Dedifferentiated amniotic fluid mesenchymal stem cell (primary cell): ENCODE measurements around the gene CNGB1.
"Not testable (repeated sequence)": the region's sequence is repeated elsewhere in the genome, so short reads cannot be mapped to it uniquely, and the experiment has no call there.

Experiments
- DNase-seq: peaks from one replicate; pipeline ENCODE4 v3.0.0-alpha.2; 2016; ENCODE audit errors: extremely low spot score

The CNGB1 gene

GRCh38 chr16:57886427-57886826 lies 84.5 kb downstream of the CNGB1 start:
- no peak for DNase-seq

DNA sequence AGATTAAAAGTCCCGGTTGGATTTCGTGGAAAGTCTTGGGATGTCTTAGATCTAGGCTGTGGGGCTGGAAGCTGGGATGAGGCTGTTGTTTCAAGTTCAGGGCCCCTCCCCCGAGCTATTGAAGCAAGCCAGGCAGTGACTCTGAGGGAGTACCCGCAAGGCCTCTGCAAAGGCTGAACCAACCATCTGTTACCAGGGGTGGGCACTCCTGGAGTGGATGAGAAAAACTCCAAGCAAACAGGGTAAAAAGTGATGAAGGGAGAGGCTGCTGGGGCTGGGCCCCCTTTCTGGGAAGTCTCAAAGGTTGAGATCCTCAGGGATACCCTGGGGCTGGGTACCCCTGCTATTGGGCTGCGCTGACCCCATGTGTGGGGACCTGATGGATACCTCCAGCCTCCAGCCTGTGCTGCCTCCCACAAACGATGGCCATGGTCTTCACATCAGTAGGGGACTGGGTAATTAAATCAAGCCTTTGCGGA lies 86.2 kb downstream of the CNGB1 start:
- no peak for DNase-seq

DNA sequence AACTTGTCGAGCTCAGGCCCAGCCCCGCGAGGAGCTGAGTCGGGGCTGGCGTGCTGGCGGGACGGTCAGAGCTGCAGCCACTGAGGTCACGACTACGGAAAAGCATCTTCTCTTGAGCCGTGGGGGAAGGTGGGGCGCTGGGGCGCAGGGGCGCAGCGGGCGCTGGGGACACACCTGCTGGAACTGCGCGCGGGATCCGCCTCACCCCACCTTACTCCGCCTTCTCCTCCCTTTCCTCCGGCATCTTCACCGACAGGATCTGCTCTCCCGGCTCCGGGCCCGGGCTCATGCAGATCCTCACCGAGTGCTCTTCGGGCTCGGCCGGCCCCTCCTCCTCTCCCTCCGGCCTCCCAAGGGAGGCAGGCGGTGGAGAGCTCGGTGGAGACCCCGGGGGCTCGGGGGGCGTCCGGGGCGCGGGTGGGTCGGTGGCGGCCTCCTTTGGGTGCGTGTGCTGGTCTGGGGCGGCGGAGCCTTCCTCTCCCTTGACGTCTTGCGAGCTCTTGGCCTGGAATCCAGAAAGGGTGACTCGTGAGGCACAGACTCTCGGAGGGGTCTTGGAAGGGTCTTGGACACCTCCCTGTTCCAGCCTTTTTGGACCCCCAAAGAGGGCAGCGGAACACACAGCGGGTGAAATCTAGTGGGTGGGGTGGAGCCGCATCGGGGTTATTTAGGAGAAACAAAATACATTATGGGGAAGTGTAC lies 86.8 kb downstream of the CNGB1 start:
- DNase-seq, result no peak

DNA sequence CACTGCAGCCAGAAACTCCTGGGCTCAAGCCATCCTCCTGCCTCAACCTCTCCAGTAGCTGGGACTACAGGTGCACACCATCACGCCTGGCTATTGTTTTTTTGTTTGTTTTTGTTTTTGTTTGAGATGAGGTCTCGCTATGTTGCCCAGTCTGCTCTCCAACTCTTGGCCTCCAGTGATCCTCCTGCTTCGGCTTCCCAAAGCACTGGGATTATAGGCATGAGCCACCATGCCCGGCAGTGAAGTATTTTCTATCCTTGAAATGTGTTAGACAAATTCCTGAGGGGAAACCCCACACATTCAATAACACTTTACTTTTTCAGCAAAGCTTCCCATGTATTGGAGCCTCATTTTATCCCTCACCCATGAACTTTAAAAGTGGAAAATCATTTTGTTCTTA lies 87.4 kb downstream of the CNGB1 start:
- DNase-seq, result no peak

DNA sequence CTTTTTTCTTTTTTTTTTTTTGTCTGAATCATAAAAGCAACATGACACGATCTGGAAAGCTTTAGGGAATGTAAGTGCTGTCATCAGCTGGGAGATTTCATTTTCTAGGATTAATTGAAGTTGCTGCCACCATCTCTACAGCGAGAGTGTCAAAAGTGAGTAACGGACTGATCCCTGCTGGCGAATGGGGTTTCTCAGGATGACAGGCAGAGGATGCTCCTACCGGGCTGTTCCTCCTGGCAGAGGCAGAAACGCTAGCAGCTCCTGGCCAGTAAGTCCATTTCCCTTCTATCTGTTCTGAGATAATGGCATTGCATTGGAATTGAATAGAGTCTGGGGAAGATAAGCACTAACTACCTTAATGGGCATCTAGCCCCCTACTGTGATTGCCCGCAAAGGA lies 88.1 kb downstream of the CNGB1 start:
- no peak for DNase-seq

GRCh38 chr16:57882206-57882605 lies 88.7 kb downstream of the CNGB1 start:
- no peak for DNase-seq

DNA sequence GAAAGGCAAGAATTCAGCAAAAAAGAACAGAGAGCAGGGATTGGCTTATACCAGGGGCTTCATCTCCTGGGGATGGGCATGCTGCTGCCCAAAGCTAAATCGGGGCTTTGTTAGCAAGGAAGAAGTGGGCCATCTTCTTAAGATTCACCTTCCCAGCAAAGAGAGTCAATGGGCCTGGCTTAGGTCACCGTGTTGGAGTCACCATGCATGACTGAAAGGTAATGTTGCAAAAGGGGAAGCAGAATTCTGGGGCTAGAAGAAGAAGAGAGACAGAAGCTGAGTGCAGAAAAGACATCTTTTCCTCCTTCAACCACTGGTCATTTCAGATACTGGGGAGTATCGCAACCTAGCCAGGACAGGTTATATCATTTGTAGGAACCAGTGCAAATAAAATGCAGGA lies 92.3 kb downstream of the CNGB1 start:
- DNase-seq, result no peak

GRCh38 chr16:57876210-57876609 lies 94.7 kb downstream of the CNGB1 start:
- no peak for DNase-seq

GRCh38 chr16:57875347-57875746 lies 95.6 kb downstream of the CNGB1 start:
- no peak for DNase-seq

GRCh38 chr16:57873218-57873617 lies 97.7 kb downstream of the CNGB1 start:
- DNase-seq, result no peak

DNA sequence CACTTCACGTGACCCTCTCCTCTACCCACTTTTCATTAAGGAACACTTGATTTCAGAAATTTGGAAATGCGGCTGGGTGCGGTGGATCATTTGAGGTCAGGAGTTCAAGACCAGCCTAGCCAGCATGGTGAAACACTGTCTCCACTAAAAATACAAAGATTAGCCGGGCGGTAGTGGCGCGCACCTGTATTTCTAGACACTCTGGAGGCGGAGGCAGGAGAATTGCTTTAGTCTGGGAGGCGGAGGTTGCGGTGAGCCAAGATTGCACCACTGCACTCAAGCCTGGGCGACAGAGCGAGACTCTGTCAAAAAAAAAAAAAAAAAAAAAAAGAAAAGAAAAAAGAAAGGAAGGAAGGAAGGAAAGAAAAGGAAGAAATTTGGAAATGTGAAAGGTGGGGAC lies 98.2 kb downstream of the CNGB1 start:
- not testable (repeated sequence) for DNase-seq

- peak; percentile 30 for DNase-seq
These were observed 99.5 kb downstream of the CNGB1 start for GRCh38 chr16:57871456-57871855.

DNA sequence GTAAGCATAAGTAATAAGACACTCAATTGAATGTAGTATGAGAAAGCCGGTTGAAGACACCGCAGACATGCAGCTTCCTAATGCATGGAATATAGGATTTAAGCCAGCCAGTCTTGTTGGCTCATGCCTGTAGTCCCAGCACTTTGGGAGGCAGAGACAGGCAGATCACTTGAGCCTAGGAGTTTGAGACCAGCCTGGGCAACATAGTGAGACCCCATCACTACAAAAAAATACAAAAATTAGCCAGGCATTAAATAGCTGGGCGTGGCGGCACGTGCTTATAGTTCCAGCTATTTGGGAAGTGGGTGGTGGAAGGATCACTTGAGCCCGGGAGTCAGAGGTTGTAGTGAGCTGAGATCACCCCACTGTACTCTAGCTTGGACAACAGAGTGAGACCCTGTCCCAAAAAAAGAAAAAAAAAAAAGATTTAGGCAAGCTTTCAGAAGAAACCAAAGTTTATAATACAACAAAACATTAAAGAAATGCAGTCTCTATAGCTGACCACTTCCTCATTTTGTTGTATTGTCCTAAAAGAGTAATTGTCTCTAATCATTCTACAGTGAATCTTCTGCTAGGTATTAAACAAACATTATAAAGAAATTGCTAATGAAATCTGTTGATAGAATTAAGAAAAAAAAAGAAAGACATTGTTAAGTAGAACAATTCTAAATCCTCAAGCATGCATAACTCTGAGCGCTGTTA lies 100.0 kb downstream of the CNGB1 start:
- no peak for DNase-seq

- DNase-seq, result no peak
These were observed 101.9 kb downstream of the CNGB1 start for GRCh38 chr16:57868913-57869520.

GRCh38 chr16:57867000-57867561 lies 103.8 kb downstream of the CNGB1 start:
- DNase-seq, result no peak

DNA sequence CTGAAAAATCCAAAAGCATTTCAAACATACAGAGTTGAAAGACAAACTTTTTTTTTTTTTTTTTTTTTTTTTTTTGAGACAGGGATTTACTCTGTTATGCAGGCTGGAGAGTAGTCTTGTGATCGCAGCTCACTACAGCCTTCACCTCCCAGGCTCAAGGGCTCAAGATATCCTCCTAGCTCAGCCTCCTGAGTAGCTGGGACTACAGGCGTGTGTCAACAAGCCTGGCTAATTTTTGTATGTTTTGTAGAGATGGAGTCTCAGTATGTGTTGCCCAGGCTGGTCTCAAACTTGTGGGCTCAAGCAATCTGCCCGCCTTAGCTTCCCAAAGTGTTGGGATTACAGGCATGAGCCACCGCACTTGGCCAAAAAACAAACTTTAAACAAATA lies 104.4 kb downstream of the CNGB1 start:
- no peak for DNase-seq

DNA sequence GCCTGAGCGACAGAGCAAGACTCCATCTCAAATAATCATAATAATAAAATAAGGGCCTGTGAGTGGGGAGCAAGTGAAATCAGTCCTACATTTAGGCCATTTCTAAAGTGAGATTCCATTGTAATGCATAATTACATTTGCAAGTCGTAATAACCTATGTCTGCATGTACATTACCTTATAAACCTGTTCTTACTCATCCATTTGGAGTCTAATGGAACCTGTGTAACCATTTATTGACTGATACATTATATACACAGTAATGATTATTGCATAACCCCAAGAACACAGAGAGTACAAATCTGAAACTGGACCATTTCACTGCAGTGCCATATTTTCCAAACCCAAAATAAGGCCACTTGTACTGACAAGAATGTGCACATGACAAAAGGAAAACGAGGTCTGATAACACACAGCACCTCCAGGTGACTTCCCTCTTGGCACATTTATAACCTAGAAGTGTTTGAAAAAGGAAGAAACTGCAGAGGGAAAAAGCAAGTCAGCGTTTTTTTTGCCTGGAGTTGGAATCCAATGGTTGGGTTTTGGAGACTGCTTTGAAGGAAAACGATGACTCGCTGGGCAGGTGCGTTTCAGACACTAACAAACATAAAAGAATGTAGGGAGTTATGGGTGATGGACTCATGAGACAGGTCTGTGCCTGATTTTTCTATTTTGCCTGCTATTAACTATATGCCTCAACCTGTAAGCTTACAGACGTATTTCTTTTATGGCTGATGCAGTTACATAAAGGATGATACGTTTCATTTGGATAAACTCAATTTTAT lies 105.0 kb downstream of the CNGB1 start:
- DNase-seq, result no peak

DNA sequence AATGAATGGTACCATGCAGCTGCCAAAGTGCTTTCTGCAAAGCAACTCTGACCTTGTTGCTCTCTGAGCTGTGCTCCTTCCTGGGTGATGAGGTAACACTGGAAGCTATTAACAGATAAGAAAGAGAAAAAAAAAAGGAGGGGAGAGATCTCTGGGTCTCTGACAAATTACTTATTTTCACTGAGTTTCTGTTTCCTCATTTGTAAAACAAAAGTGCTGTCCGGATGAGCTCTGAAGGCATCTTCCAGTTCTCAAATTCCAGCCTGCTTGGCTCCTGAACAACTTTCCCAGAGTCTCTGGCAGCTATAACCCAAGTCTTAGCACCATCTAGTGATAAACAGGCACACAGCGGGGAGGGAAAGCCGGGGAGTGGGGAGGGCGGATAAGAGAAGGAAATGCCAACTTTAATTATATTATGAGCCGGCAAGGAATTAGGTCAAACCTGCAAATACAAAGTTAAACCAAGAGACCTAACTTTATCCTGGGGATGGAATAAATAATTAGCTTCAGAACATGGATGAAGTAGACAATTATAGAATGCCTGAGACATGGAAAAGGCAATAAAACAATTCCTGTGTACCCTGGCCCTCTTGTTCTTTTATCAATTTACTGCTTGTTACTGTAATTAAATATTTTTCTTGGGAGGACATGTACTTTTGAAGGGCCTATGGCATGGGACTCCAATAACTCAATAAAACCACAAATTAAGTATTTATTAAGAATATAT lies 107.3 kb downstream of the CNGB1 start:
- DNase-seq, result peak; percentile 73

DNA sequence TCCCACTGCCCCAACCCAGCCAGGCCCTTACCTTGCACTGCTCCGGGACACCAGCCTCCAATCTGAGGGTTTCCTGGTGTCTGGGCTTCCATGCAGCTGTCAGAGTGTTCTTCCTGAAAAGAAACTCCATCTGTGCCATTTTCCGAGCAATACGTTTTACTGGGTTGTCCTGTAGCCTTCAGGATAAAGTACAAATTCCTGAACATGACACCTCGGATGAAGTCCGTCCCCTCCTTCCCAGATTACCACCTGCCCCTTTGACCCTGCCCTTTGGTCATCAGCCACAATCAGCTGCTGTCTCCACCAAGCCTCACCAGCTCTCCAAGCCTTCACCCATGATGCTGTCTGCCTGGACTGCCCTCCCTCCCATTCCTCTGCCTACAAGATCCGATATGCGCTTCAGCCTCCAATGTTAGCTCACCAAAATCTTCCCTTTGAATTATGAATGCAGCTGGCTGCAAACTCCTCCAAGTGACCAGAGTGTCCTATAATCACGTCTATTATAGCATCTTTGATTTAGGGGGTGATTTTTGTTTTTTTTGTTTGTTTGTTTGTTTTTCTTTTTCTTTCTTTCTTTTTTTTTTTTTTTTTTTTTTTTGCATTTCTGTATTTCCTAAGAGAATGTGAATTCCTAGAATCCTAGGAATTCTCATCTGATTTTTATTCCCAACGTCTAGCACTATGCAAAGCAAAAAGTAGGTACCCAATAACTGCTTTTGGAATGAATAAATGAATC lies 108.1 kb downstream of the CNGB1 start:
- no peak for DNase-seq

DNA sequence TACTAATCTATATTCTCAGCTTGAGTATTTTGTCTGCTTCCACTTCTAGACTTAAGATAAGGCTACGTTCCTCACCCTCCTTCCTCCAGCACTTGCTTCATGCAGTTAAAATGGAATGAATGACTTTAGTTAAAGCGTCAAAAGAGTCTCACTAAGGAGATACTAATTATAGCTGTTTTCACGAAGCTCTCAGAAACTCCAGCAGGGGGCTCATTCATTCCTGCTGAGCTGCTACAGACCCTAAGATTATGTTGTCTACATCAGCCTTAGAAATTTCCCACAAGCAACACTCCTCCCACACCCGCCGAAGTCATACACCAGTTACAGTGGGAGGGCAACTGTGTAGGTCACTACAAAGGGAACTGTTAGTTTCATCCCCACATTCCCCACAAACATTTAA lies 111.6 kb downstream of the CNGB1 start:
- no peak for DNase-seq

GRCh38 chr16:57858635-57859034 lies 112.3 kb downstream of the CNGB1 start:
- DNase-seq, result no peak
